GM21515 (cell line): Measurements from ENCODE around the gene YWHAE.
"Not testable (repeated sequence)": the region's sequence is repeated elsewhere in the genome, so short reads cannot be mapped to it uniquely, and the experiment has no call there.

Experiments used
- ATAC-seq: cut with Tn5 transposase; IDR thresholded peaks from one replicate; pipeline ENCODE4 v1.9.1; 2021; ENCODE audit not compliant: unreplicated experiment

YWHAE gene

DNA sequence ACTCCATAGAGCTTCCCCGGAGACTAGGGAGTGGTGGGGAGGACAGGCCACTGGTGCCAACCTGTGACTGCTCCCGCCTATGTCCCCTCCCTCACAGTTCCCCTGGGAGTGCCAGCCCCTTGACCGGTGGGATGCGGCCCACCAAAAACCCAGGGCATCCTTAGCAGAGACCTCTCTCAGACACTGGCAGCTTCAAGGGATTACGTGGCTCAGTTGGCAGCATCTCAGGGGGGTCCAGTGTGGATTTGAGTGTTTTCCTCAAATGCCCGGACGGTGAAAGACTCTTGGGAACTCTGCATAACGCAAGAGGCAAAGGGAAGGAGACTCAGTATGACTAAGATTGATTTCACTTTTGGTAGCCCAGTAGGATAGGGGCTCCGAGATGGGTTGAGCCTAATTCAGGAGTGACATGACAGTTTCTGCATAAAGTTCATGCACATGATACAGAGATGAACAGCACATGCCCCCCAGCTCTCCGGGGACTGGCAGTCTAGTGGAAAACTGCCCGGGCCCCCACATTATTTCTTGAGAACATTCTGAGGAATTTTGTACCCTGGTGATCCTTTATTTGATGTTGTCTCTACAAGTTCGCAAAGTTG, 70.2 kb downstream of the YWHAE start:
- no peak for ATAC-seq

DNA sequence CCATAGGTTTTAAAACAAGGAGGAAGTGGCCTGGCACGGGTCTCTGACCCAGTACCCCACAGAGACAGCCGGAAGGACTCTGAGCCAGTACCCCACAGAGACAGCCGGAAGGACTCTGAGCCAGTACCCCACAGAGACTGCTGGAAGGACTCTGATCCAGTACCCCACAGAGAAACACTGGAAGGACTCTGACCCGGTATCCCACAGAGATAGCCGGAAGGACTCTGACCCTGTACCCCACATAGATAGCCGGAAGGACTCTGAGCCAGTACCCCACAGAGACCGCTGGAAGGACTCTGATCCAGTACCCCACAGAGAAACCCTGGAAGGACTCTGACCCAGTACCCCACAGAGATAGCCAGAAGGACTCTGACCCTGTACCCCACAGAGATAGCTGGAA, 71.6 kb downstream of the YWHAE start:
- no peak for ATAC-seq

DNA sequence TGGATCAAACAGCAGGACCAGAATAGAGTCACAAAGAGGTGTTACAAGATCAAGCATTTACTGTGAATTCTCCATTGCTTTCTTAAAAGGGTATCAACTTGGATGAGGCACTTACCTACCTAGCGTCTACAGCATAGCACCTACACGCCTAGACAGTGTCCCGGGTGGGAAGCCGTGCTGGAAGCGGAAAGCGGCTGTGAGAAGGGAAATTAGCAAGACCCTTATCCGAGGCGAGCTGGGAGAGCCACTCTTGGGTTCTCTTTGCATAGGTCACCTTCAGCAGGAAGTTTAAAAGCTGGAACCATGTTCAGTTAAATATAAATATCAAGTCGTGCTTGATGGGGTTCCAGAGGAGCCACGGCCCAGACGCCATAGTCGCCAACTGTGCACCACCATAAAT, 74.3 kb downstream of the YWHAE start:
- no peak for ATAC-seq

DNA sequence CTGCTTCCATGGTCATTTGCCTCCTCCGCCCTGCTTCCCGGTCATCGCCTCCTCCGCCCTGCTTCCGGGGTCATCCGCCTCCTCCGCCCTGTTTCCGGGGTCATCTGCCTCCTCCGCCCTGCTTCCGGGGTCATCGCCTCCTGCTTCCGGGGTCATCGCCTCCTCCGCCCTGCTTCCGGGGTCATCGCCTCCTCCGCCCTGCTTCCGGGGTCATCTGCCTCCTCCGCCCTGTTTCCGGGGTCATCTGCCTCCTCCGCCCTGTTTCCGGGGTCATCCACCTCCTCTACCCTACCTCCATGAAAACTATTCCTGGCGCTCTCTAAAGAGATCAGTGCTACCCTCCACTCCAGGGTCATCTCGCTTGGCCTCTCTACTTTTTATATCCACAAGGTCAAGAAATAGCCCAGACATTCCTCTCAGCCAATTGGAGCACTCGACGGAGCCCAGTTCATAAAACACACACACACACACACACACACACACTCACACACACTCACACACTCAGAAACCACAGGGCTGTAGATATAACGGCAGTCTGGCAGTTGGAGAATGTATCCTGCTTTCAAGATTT, 75.7 kb downstream of the YWHAE start:
- no peak for ATAC-seq

DNA sequence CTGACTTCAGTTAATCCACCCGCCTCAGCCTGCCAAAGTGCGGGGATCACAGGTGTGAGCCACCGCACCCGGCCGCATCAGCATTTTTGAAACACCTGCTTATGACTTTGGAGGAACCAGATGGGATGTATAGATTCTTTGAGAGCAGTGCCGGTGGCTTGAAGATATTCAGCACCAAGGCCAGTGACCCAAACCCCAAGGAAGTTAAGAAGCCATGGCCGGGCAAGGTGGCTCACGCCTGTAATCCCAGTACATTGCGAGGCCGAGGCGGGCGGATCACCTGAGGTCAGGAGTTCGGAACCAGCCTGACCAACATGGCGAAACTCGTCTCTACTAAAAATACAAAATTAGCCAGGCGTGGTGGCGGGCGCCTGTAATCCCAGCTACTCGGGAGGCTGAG, 76.7 kb downstream of the YWHAE start:
- ATAC-seq, result no peak

DNA sequence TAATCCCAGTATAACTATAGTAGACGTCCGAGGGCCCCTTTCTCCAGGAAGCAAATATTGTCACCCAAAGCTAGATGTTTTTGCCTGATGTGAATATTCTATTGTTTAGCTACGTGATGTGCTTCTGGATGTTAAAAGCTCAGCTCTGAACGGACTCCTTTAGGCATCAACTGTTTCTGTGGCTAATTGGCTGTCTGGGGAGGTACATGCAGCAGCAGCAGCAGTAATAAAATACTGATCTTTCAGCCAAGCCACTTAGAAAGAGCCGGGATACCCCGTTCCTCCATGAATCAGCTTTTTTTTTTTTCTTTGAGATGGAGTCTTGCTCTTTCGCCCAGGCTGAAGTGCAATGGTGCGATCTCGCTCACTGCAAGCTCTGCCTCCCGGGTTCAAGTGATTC, 77.5 kb downstream of the YWHAE start:
- no peak for ATAC-seq

DNA sequence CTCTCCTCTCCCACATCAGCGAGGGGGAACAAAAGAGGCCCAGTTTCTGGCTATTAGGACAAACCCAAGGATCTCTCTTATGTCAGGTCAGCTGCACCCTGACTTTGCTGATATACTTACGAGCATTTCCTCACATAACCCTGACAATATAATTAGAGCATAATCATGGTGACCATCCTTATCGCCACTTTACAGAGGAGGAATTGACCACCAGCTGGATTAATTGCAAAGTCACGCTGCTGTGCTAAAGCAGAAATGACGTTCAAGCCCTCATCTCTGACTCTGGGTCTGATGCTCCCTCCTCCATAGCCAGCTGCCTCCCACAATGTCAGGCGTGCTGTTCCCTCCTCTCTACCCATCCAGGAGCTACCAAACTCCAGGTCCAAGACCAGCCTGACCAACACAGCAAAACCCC, 78.0 kb downstream of the YWHAE start:
- ATAC-seq, result no peak

DNA sequence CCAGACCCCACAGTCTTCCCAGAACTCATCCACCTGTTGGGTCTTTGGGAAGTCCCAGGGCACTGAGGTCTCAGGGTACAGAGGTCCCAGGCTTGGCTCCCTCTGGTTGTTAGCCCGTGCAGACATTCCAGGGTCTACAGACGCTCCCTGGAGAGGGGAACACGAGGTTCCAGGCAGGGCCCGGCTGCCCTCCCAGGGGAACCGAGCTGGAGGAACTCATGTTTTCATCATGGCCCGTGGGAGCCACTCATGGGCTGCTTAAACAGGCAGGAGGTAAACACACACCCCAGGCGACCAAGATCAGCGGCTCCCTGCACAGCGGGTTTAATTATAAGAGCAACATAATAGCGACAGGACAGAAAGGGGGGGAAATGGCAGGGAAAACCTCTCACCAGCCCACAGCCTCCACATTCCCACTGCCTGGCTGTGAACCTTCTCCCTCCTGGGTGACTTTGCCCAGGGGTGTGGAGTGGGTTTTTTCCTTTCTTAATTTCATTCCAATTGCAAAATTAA, 84.1 kb downstream of the YWHAE start:
- ATAC-seq, result no peak

DNA sequence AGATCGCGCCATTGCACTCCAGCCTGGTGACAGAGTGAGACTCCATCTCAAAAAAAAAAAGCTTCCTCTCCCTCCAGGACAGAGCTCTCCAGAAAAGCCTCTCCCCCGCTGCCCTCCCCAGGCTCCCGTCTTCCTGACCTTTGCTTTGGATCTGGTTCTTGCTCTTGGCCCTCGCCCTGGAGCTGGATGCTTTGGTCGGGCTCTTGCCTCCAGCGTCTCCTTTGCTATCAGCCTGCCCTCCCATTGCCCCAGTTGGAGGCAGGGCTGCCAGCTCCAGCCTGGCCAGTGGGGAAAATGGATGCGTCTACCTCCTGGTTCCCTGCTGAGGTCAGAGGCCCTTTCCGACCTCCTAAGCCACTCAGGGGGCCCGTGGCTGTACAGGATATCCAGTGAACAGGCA, 84.6 kb downstream of the YWHAE start:
- no peak for ATAC-seq

DNA sequence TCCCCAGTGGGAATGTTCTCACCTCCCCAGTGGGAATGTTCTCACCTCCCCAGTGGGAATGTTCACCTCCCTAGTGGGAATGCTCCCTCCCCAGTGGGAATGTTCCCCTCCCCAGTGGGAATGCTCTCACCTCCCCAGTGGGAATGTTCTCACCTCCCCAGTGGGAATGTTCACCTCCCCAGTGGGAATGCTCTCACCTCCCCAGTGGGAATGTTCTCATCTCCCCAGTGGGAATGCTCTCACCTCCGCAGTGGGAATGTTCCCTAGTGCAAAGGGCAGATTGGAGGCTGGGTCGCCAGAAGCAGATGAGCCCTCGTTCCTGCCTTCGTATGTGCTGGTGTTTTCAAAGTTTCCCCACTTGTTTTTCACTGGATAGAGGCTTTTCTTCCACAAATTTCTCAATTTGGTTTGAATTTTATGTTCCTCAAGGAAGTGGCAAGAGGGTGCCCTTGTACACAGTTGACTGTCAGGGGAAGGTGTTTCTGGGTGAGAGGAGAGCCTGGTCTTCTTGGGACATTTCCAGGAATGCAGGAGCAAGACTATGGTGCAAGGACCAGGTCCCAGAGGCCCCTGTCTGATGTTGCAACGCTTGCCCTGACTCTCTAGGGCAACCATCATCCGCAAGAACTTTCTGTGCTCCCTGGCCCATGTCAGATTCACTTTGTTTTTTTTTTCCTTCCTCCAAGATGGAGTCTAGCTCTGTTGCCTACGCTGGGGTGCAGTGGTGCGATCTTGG, 86.6 kb downstream of the YWHAE start:
- no peak for ATAC-seq

DNA sequence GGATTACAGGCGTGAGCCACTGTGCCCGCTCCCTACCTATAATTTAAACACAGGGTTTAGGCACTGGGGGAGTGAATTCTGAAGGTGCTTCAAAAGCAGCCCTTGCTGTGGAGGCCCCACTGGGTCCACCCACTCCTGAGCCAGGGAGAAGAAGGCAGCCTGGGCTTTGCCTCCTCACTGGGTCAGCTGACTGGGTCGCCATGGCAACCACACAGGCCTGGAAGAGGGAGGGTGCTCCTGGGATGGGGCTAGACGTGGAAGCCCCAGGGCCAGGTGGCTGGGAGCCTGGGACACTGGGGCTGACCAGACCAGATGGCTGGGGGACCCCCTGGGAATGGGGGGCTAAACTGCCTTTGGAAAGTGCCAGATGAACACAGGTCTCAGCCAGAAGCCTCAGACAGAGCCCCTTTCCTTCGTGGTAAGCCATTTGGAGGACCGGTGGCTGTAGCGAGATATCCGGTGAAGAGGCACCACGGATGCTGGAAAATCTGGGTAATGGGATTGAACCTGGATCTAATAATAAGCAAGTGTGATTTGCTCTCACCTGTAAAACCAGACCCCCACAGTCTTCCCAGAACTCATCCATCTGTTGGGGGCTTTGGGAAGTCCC, 87.7 kb downstream of the YWHAE start:
- ATAC-seq, result no peak

DNA sequence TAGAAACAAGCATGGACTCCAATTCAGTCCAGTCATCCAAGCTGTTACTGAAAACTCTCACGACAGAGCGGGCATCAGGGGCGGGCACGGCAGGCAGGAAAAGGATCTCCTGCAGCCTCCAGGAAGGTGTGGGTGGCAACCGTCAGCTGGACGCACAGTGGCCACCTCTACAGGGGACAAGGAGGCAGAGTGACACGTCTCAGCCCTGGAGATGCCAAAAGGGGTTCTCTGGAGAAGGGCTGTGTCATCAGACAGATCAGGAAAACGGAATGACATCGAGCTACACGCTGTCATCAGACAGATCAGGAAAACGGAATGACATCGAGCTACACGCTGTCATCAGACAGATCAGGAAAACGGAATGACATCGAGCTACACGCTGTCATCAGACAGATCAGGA, 92.2 kb downstream of the YWHAE start:
- ATAC-seq, result not testable (repeated sequence)

DNA sequence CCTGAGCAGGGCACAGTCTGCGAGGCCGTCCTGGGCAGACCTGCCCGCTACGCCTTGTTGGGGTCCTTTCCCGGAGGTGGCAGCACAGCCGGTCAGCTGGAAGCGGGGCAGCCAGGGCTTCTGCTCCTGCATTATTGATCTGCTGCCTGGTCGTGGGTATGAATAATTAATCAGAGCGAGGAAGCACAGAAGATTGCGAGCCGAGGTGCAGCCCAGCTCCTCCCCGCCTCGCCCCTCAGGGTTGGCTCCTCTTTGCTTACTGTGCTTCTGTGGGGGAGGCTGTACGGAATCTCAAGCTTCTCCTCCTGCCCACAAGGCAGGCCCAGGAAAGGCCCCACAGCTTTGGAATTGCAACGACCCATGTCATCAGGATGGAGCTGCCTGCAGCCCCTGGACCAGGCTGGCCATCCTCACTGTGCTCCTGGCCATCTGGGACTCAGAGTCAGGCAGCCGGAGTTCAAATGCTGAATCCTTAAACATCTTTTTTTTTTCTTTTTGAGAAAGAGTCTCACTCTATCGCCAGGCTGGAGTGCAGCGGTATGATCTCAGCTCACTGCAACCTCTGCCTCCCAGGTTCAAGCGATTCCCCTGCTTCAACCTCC, 95.0 kb downstream of the YWHAE start:
- ATAC-seq, result no peak

DNA sequence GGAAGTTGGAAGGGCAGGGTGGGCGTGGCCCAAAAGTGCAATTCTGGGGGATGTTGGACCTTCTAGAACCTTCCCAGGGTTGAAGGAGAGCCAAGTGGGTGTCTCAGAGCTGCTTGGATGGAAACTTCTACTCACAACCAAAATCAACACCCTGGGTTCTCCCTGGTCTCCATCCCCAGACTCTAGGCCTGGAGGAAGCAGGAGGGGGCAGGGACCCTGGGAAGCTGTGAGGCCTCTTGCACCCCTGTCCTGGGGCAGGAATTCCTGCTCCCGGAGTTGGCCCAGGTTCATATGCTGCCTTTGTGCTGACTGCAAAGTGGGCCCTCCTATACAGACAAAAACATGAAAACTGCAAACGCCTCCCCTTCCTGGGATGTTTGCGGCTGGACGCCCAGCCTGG, 95.5 kb downstream of the YWHAE start:
- ATAC-seq, result no peak

DNA sequence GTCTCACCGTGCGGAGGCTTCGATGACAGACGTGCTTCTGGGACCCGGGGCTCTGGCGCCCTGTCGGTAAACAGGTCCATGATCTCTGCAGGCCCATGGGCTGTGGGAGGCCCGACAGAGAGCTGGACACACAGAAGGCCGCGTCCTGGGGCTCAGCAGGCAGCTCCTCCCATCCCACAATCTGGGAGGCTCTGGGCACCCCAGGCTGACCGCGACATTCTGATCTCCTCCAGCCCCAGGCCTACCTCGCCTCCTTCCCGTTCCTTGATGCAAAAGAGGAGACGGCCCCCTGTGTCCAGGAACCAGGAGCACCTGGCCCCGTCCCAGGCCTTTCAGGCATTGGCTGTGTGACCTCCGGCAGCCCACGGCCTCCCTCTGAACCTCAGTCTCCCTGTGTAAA, 97.3 kb downstream of the YWHAE start:
- ATAC-seq, result no peak

DNA sequence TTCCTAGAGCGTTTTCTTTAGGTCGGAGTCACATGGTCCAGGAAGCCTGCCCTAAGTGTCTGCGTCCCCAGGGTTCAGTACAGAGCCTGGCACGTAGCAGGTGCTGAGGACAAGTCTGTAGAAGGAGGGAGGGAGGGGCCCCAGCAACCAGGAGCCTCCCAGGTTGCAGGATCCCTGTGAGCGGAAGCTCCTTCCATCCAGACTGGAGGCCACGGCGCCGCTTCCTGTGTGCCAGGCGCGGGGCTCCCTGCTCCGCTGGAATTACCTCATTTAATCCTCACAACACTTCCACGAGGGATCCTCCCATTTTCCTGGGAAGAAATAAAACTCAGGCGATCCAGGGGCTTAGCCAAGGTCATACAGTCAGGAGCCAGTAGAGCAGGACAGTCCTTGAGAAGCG, 98.5 kb downstream of the YWHAE start:
- ATAC-seq, result no peak

DNA sequence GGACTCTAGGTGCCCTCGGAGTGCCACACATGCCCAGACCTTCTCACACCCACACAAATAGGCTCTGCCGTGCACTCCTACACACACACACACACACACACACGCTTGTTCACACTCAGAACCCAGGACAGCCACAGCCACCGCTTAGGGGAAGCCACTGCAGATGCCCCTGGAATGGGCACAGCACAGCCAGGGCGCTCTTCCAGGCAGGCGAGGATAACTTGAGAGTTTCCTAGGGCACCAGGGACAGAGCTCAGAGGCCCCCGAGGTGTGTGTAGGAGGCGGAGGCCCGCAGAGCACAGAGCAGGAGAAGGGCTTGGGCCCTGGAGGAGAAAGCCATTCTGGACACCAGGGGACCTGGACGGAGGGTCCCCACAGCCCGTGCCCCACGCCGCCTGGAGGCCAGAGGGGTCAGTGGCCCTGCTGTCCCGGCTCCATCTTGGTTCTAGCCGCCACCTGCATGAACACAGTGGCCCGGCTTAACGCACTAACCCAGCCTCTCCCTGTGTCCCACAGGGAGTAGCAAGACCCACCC, 99.6 kb downstream of the YWHAE start:
- no peak for ATAC-seq

DNA sequence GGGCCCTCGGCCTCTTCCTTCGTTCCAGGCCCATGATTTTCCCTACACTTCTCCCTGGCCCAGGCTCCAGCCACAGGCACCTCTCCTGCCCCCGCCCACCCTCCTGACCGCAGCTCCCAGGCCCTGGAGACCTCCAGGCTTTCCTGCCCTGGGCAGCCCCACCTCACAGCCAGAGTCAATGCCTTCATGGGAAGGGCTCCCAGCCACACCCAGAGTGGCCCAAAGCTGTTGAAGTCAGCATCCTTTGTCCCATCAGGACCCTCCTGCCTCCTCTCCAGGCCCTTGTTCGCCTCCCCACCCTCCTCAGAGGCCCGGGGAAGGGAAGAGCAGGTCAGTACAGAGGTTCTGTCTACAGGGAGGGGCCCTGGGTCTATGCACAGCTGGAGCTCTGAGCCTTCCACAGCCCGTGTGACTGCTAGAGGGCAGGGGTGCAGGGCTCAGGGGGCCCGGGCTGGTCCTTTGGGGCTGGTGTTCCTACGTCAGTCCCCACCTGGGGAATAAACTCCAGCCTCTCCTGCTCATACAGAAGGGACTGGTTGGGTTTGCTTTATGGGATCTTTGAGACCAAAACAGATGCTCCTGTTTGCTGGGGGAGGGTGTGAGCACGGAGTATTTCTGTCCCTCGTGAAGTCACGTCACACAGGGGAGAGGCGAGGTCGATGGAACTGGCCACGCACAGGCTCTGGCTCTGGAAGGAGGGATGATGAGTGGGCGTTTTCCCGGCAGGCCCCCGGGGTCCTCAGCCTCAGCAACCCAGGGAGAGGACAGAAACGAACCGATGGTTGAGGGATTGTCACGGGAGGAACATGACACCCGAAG, 100.3 kb downstream of the YWHAE start:
- no peak for ATAC-seq

DNA sequence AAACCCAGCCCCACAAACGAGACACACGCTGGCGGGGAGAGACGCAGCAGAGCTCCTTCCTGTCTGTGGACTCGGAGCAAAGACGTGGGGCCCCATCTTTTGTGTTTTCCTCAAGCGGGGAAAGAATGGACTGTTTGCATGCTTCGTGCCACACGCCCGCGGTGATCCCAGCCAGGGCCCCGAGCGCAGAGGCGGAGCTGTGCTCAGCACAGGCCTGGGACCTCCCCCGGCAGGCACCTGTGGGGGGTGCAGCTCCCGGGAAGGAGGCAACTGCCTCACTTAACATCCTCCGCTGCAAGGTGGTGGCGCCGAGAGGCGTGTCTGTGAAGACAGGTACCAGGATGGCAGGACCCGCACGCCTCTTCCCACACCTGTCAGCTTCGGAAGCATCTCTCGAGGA, 101.4 kb downstream of the YWHAE start:
- ATAC-seq, result no peak
